ENCODE measurements around the gene AGPAT4. TPM values are rescaled to one million over a fixed set of nuclear protein-coding genes. Genes with fewer than 3 reads are reported as not detected.

Gene AGPAT4
- total RNA-seq, 4 donors from 2014 or later: 0.53 to 11.6 (median 3.3) TPM

GRCh38 chr6:161133963-161134362 is 139.9 kb downstream of the AGPAT4 start:
- H3K9me3 ChIP-seq: no peaks in the 10 kb centered on the region
- H3K36me3 ChIP-seq: peaks cover 0 to 4% (median 0%) of the 10 kb centered on the region in 3 donors
- no peaks in the 10 kb centered on the region for H3K4me1 ChIP-seq
- H3K27me3 ChIP-seq: no peaks in the 10 kb centered on the region
- H3K4me3 ChIP-seq: no peak overlapping the region
- no peak for TF ChIP-seq POLR2A (IDR thresholded peaks at IDR 0.05)
- TF ChIP-seq CTCF (IDR thresholded peaks at IDR 0.05): no peak
- DNase-seq: no peak
- H3K27ac ChIP-seq: no peak overlapping the region

- Histone ChIP-seq H3K9me3 (no peaks in the 10 kb centered on the region), H3K4me1 (no peaks in the 10 kb centered on the region), H3K4me3 (no peak overlapping the region), H3K27me3 (no peaks in the 10 kb centered on the region), H3K36me3 (peaks cover 0 to 10% (median 0%) of the 10 kb centered on the region in 3 donors), H3K27ac (no peak overlapping the region)
- TF ChIP-seq POLR2A (IDR thresholded peaks at IDR 0.05) (no peak), CTCF (IDR thresholded peaks at IDR 0.05) (no peak)
- no peak for DNase-seq
Measured at GRCh38 chr6:161132384-161132783, 141.5 kb downstream of the AGPAT4 start.

- H3K36me3 ChIP-seq: peaks cover 0 to 13% (median 0%) of the 10 kb centered on the region in 3 donors
- DNase-seq: no peak
Measured at GRCh38 chr6:161130967-161131766, 142.7 kb downstream of the AGPAT4 start.

GRCh38 chr6:161130541-161130940 is 143.3 kb downstream of the AGPAT4 start:
- no peak for DNase-seq
- H3K27me3 ChIP-seq: no peaks in the 10 kb centered on the region
- no peak overlapping the region for H3K4me3 ChIP-seq
- no peaks in the 10 kb centered on the region for H3K4me1 ChIP-seq
- peaks cover 0 to 13% (median 0%) of the 10 kb centered on the region in 3 donors for H3K36me3 ChIP-seq
- H3K9me3 ChIP-seq: no peaks in the 10 kb centered on the region
- no peak overlapping the region for H3K27ac ChIP-seq
- TF ChIP-seq CTCF (IDR thresholded peaks at IDR 0.05) (no peak), POLR2A (IDR thresholded peaks at IDR 0.05) (no peak)

More at GRCh38 chr6:161130967-161131766, 142.7 kb downstream of the AGPAT4 start:
- H3K4me3 ChIP-seq: no peak overlapping the region
- no peak overlapping the region for H3K27ac ChIP-seq
- TF ChIP-seq CTCF (IDR thresholded peaks at IDR 0.05) (no peak), POLR2A (IDR thresholded peaks at IDR 0.05) (no peak)
- no peaks in the 10 kb centered on the region for H3K9me3 ChIP-seq
- H3K27me3 ChIP-seq: no peaks in the 10 kb centered on the region
- no peaks in the 10 kb centered on the region for H3K4me1 ChIP-seq

GRCh38 chr6:161128680-161129196 is 145.1 kb downstream of the AGPAT4 start:
- no peaks in the 10 kb centered on the region for H3K4me1 ChIP-seq
- H3K27ac ChIP-seq: no peak overlapping the region
- no peak for TF ChIP-seq POLR2A (IDR thresholded peaks at IDR 0.05)
- TF ChIP-seq CTCF (IDR thresholded peaks at IDR 0.05): no peak
- no peaks in the 10 kb centered on the region for H3K9me3 ChIP-seq
- no peaks in the 10 kb centered on the region for H3K27me3 ChIP-seq
- no peak for DNase-seq
- H3K36me3 ChIP-seq: peaks cover 0 to 13% (median 0%) of the 10 kb centered on the region in 3 donors
- no peak overlapping the region for H3K4me3 ChIP-seq
